ENCODE results near the gene ZNF175.
"Not testable (repeated sequence)": the region's sequence is repeated elsewhere in the genome, so short reads cannot be mapped to it uniquely, and the experiment has no call there.

The ZNF175 gene

GRCh38 chr19:51593138-51593890, 22.2 kb downstream of the ZNF175 start:
- no peak for DNase-seq

- DNase-seq, result peak; percentile 94
Measured at GRCh38 chr19:51593969-51594773, 23.1 kb downstream of the ZNF175 start.

- DNase-seq, result no peak
Measured at GRCh38 chr19:51594774-51595109, 23.7 kb downstream of the ZNF175 start.

GRCh38 chr19:51595190-51596175, 24.4 kb downstream of the ZNF175 start:
- DNase-seq, result no peak

- DNase-seq, result no peak
Measured at GRCh38 chr19:51598159-51598915, 27.3 kb downstream of the ZNF175 start.

- DNase-seq, result no peak
Measured at GRCh38 chr19:51599084-51599483, 28.0 kb downstream of the ZNF175 start.

GRCh38 chr19:51600940-51601580, 30.0 kb downstream of the ZNF175 start:
- no peak for DNase-seq

- no peak for DNase-seq
Measured at GRCh38 chr19:51602189-51602854, 31.2 kb downstream of the ZNF175 start.

GRCh38 chr19:51607077-51607476, 36.0 kb downstream of the ZNF175 start:
- DNase-seq, result no peak

GRCh38 chr19:51607920-51608562, 37.0 kb downstream of the ZNF175 start:
- no peak for DNase-seq

GRCh38 chr19:51610576-51610975, 39.5 kb downstream of the ZNF175 start:
- DNase-seq, result no peak

- no peak for DNase-seq
Measured at GRCh38 chr19:51614789-51615188, 43.7 kb downstream of the ZNF175 start.

GRCh38 chr19:51615991-51616390, 44.9 kb downstream of the ZNF175 start:
- DNase-seq, result no peak

GRCh38 chr19:51621178-51621577, 50.1 kb downstream of the ZNF175 start:
- no peak for DNase-seq

- no peak for DNase-seq
Measured at GRCh38 chr19:51626675-51627074, 55.6 kb downstream of the ZNF175 start.

GRCh38 chr19:51627491-51628138, 56.5 kb downstream of the ZNF175 start:
- no peak for DNase-seq

GRCh38 chr19:51628153-51628939, 57.3 kb downstream of the ZNF175 start:
- DNase-seq, result no peak

GRCh38 chr19:51630315-51630714, 59.2 kb downstream of the ZNF175 start, which contains the start of gene SIGLEC5:
SIGLEC5 (minus strand) TSS chr19:51630401; CDS start chr19:51630335, 66 bp downstream.
- DNase-seq, result not testable (repeated sequence)

- DNase-seq, result no peak
Measured at GRCh38 chr19:51632126-51632525, 61.0 kb downstream of the ZNF175 start.

Measured in DMS153 (cell line).